GM19025 (cell line): ENCODE measurements around the gene STX8.
"Not testable (repeated sequence)": the region's sequence is repeated elsewhere in the genome, so short reads cannot be mapped to it uniquely, and the experiment has no call there.

Experiments used
- ATAC-seq: cut with Tn5 transposase; IDR thresholded peaks from one replicate; pipeline ENCODE4 v1.9.1; 2021; ENCODE audit warnings: mild to moderate bottlenecking, low read depth, moderate library complexity; ENCODE audit not compliant: unreplicated experiment

Gene STX8

DNA sequence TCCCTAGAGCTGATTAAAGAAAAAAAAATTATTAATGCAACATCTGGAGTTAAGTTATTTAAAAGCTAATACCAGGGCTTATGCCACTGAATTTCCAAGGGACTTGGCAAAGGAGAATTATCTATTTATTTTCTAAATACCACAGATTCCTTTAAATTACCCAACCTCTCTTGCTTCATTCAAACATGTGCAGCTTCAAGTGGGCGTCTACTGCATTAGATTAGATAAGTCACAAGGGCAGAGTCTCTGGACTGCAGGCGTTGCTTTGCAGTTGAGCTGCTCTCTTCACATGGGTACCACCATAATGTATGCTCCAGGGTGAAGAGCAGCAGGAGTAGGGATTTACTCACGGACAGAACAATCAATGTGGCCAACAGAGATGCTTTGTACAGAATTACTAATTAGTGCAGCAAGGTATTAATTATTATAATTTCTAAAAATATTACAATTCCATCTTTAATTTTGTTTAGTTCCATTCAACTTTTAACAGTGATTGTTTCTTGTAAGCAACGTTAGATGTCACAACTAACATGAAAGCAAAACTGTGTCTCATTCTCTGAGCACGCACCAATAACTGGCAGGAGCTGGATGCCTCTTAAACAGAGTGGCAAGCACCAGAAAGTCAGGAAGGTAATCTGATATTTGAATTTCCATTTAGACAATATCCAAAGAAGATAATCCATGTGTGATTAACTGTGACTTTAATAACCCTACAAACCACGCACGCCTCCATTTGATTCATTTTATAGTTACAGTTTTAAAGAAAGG lies 214.2 kb downstream of the STX8 start:
- ATAC-seq: no peak

DNA sequence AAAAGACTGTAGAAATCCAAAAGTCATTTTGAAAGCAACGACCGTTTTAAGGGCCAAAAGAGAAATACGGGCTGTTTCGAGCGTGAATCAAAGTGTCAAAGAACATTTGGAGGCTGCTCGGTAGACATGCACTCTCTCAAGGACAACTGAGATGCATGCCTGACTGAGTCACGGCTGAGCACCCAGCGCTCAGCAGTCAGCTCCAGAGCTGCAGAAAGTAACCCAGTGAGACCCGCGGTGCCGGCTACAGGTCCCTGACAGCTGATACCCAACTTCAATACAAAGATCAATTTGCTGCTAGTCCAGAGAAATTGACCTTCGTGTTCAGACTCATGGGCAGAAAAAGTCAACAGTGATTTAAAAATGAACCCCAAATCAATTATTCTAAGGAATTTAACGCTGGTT lies 214.9 kb downstream of the STX8 start:
- no peak for ATAC-seq

DNA sequence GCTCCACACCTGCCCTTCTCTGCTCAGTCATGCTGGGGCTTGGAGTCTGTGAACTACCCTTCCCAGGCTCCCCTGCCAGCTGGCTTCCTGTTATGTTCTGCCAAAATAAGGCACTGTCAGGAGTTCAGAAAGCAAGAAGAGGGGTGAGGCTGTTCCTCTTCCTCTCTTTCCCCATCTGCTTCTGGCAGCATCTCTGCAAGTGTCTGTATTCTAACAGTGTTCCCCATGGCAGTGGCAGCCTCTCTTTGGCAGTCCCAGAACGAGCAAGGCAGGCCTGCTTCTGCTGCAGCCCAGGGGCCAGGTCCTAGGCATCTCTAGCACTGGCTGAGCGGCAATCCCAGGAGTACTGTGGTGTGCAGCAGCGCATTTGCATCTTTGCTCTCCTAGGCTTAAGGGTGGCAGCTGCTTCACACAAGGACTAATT lies 219.1 kb downstream of the STX8 start:
- no peak for ATAC-seq

DNA sequence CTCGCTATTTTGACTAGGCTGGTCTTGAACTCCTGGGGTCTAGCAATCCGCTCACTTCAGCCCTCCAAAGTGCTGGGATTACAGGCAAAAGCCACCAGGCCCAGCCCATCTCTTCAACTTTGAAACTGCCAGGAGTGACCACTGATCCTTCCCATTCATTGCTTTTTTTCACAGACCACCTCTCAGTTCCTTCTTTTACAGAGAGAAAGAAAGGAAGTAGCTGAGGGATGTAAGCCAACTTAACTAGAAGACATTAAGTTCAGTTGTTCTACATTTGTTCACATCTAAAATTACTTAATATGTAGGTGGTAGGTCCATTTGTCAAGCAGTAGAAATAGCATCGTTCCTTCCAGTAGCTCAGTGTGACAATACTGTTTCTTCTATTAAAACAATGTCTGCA lies 219.8 kb downstream of the STX8 start:
- no peak for ATAC-seq

DNA sequence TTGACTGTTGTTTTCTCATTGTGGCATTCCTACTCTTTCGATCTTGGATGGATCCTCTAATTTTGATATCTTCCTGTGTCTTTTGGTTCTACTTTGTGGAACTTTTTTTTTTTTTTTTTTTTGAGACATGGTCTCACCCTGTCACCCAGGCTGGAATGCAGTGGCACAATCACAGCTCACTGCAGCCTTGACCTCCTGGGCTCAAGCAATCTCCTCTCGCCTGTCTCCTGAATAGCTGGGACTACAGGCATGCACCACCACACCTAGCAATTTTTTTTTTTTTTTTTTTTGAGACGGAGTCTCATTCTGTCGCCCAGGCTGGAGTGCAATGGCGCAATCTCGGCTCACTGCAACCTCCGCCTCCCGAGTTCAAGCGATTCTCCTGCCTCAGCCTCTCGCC lies 220.4 kb downstream of the STX8 start:
- ATAC-seq: not testable (repeated sequence)

DNA sequence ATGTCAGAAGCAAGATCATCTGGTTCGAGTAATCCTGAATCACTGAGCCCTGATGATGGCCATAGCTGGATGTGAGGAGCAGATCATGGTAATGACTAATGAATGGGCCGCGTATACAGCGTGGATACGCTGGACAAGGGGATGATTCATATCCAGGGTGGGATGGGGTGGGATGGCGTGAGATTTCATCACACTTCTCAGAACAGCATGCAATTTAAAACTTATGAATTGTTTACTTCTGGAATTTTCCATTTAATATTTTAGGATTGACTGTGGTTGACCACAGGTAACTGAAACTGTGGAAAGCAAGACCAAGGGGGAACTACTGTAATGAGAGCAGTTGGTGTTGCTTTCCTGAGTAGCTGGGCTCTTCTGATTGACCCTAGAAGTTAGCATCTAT lies 225.5 kb downstream of the STX8 start:
- ATAC-seq: no peak

DNA sequence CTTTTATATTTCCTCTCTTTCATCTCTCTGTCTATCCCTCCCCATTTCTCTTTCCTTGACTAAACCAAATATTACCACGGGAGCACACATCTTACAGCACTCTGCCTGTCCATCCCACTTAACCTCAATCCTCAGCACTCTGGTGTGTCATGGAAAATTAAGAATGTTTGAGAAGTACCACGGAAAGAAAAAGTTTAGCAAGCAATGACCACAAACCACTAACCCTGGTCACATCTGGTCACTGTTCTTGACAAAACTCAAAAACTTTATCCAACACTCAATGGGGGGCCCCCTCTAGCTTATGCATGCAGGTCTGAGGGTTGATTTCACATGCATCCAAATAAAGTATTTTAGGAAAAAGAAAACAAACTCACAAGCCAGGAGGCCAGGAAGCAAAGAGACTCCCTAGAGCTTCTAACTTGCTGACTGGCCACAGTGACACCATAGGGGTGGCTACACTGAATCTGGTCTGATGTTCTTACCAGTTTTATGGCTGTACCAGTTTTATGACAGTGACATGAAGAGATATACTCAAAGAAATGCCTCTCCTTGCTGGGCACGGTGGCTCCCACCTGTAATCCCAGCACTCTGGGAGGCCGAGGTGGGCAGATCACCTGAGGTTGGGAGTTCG lies 229.2 kb downstream of the STX8 start:
- no peak for ATAC-seq

DNA sequence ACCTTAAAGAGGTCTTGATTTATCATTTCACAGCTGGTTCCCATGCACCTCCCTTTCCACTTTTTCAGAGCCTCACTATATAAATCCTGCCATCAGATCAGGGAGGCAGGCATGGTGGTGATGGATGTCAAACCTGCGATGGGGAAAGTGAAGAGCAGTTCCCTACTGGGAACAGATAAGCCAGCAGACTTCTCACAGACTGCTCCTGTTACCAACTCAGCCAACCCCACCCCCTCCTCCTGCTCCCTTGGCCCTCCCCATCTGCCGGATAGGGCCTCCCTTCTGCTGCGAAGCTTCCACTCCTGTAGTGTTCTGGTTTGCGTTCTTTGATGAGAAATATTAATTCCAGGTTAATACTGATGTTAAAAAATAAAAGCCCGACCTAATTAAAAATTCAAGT lies 232.1 kb downstream of the STX8 start:
- ATAC-seq: no peak

DNA sequence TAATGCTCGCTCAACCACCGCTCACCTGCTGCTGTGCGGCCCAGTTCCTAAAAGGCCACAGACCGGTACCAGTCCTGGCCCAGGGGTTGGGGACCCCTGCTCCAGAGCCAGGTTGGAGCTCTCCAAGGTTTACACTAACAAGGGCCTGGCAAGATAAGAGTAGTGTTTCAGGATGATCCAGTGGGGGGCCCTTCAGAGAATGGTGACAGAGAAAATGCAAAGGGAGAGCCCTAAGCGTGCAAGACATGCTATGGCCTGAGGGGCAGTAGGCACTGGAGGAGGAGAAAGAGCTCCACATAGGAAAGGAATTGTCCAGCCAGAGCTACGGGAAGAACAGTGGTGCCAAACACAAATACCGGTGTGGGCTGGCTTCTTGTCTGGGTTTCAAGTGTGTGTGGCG lies 233.4 kb downstream of the STX8 start:
- no peak for ATAC-seq

DNA sequence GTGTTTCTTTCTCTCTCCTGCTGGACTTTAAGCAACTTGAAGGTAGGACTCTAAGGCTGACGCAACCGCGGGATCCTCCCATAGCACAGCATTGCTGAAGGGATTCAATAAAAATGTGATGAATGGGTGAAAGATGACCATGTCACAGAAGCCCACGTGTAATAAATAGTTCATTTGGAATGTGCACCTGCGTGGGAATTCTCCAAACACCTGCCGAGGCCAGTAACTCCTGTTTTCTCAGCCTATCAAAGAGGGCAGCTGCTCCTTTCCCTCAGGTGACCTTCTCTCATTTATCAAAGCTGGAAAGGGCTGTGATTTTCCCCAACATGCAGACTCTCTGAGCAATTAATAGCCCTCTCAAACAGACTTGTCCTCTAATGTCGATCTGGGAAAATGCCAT lies 235.7 kb downstream of the STX8 start:
- ATAC-seq: no peak

DNA sequence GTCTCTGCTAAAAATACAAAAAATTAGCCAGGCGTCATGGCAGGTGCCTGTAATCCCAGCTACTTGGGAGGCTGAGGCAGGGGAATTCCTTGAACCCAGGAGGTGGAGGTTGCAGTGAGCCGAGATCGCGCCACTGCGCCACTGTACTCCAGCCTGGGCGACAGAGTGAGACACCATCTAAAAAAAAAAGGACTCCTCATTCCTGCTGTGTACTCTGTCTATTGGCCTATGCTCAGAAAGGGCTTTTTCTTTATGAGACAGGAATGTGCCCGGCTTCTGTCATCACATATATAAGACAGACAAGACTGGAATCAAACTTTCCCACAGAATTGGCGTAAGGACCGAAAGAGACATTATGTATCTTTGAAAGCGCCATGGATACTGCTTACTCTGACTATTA lies 236.1 kb downstream of the STX8 start:
- not testable (repeated sequence) for ATAC-seq

DNA sequence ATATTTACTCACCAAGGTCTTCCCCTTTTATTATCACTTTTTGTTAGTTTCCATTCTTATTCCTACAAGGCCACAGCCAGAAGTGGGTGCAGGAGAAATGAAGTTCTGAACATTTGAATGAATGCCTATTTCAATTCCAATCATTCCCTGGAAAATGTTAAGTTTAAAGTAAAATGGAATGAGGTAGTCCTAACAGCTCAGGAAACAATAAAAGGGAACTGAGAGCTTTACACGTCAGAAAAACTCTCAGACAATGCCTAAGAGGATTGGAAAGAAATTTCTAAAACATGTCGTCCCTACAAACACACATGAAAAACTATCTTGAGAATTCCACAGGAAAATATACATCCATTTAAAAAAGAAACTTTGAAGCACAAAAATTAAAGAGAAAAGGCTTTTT lies 238.8 kb downstream of the STX8 start:
- no peak for ATAC-seq

DNA sequence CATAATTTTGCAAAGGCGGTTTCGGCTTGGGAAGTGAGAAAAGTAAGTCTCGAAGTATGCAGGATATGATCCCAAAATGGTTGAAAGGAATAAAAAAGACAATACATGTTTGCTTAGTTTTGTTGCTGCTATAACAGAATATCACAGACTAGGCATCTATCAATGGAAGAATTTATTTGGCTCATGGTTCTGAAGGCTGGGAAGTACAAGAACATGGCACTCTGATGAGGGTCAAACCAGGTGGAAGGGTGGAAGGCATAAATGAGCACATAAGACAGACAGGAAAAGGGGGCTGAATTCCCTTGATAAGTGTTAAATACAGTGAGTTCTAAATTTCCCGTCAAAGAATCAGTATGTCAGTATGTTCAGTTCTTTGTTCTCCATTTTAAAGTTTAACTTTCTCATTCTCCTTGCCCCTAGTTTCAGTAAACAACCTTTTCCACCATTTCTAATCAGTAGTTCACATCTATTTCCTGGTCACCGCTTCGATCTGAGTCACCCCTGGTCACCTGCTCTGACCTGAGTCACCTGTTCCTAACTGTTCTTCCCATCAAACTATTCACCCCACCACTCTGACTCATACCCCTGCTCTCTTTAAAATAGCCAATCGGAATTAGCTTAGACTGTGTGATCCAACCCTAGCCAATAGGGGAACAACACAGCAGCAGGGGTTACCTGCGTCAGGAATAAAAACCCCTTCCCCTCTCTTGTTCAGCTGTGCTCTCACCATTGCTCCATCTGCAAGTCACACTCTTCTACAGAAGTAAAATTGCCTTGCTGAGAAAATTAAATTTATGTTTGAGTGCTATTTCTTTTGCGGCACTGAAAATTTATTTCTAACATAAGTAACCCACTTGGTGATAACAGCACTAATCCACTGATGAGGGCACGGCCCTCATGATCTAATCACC lies 240.8 kb downstream of the STX8 start:
- no peak for ATAC-seq

DNA sequence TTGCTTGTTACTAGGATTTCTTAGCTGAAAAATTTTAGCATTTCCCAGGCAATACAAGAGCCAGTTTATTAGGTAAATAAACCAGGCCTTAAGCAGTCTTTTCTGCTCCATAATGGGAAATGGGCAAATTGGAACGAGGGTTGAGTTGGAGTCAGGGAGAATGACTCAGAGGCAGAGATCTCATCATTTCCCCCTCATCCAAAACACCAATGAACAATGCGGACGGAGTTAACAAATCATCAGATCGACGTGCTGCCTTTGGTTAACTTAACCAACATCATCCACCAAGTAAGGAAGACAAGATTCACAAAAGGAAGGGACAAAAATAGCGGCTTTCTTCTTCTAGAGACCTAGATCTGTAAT lies 243.5 kb downstream of the STX8 start:
- ATAC-seq: no peak

DNA sequence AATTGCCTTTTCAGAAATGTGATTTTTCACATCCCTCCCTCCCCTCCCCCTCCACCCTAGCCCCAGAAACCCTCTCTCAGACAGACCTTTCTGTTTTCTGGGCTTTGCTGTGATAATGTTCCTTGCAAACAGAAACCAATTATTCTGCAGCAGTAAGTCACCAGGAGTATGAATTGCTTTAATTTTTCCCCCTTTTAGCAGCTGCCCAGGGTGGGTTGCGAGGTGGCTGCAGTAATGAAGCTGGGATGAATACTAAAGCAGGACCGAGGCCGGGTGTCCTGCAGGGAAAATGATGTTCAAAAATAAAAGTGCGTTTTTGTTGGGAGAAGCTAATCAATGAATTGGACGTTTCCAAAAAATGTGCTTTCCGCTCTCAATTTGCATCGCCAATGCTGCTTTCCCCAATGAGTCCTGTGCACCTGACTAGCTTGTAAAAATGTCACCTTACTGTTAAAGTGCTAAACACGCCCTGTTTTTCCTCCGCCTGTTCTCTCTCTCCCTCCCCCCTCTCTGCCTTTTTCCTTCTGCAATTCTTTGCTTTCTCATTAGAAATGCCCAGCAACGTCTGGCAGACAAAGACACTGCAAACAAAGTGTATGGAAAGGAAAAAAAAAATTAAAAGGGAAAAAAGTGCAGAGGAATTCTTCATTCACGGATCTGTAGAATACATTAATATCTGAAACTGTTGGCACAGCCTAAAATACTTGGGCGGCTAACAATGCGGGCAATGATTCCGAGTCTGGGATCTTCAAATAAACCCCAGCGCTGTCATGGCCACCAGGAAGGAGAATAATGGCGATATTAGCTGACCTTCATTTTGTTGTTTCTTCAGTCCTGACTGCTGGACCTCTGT lies 244.1 kb downstream of the STX8 start:
- no peak for ATAC-seq

DNA sequence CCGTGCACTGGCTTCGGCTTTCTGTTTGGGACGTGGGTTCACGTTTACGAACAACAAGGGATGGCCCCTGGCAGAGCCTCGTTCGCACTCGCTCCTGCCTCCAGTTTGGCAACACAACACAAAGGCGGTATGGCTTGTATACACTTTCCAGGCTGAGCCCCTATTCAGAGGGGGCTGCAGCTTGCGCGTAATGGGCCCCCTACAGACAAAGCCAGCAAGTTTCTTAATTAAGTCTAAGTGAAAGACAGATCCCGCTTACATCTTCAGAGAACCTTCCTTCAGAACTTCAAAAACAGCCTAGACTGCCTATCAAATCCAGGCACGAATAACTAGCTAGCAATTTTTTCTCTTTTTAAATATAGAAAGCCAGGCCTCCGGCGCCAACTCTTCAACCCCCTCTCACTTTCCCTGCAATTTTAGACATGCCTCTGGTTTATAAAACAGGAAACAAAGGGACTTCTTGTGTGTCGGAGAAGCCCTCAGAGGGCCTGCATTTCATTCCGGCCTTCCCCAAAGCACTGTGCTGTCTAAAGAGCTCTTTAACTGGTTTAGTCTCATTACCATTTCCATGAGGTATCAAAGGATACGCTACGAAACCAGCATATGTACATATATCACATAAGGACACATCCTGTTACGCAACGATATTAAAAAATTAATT lies 244.9 kb downstream of the STX8 start:
- ATAC-seq: no peak

DNA sequence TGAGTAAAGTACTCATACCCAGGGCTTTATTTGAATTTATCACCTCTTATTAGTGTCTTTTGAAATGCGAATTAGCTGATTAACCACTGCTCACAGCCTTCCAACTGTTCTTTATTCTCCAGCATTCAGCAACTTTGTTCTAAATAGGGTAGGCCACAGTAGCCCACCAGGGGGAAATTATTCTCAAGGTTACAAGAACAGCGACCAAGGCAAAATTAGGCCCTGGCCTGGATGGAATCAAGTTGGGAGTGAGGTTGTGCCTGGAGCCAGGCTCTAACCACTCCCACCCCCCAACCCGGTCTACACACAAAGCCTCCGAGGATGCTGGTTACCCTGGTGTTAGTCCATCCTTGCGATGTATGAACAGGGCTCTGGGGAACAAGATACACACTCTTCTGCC lies 245.5 kb downstream of the STX8 start:
- no peak for ATAC-seq

DNA sequence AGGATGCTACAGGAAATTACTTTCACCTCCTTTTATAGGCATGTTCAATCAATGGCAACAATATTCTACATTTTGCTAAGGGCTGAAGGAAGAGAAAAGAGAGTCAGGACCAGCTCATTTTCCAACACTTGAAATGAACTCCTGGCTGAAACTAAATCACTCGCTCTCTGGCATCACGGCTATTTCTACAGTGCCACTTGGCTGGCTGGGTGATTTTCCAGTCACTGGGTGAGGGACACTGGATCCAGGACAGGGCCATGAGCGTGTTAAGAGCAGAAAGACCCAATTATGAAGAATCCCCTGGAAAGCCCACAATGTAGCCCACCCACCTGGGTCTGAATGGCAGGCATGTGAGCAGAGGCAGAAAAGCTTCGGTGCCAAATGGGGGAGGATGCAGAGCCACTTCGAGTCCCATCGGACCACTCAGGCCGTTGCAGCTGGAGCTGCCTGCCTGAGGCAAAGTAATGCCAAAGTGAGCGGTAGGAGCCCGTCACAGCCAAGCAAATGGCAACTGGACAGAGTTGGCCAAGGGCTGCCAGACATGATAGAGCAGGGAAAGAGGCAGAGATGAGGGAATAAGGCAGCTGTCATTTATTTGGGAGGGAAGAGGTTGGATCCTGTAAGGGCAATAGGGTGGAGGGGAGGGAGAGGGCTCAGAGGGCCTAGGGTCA lies 246.2 kb downstream of the STX8 start:
- ATAC-seq: no peak

DNA sequence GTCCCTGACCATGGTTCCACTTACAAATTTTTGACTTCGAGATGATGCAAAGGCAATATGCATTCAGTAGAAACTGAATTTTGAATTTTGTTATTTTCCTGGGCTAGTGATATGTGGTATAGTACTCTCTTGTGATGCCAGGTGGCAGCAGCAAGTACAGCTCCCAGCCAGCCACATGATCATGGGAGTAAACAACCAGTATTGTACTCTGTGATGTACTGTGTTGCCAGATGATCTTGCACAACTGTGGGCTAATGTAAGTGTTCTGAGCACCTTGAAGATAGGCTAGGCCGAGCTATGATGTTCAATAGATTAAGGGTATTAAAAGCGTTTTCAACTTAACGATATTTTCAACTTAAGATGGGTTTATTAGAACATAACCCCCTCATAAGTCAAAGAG lies 250.8 kb downstream of the STX8 start:
- no peak for ATAC-seq
